ENCODE measurements around the gene GHDC. TPM values are rescaled to one million over a fixed set of nuclear protein-coding genes. Genes with fewer than 3 reads are reported as not detected.

Gene GHDC
- total RNA-seq, 1 experiment from 2014 or later = 3.7 TPM

DNA sequence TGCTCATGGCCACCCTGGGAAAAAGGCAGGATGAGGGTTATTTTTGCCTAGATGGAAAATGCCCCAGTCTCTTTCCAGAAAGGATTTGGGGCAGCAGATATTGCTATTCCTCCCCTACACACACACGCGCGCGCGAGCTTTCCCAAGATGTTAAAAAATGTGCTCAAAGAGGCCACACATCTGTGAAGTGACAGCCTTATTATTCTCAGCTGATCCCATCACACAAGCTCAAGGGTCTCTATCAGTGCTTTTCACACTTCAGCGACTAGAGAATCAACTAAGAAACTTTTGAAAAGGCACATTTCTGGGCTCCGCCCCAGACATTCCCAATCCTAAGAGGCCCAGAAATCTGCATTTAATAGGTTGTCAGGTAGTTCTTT, 33.8 kb downstream of the GHDC start:
- no peak overlapping the region for H3K27ac ChIP-seq (ENCODE audit: low read depth, low read length, poor library complexity, severe bottlenecking)
- no peaks in the 10 kb centered on the region for H3K36me3 ChIP-seq (ENCODE audit: insufficient read depth, low read length, poor library complexity, severe bottlenecking)
- H3K9me3 ChIP-seq (ENCODE audit: low read depth, low read length, poor library complexity, severe bottlenecking) = no peaks in the 10 kb centered on the region
- intact Hi-C loops (cut with micrococcal nuclease; ENCODE audit: unreplicated experiment) = no loop called here
- no peaks in the 10 kb centered on the region for H3K27me3 ChIP-seq (replicated peaks; ENCODE audit: insufficient read depth, low read depth, low read length, poor library complexity)
- CTCF ChIA-PET = interaction anchor here (0.6 kb wide), 1 partner anchor 1938 kb away, joined by 4 read pairs; no protein-coding TSS in a partner anchor
- no peaks in the 10 kb centered on the region for H3K4me1 ChIP-seq (ENCODE audit: insufficient read depth, low read length, poor library complexity, severe bottlenecking)
- no peak for TF ChIP-seq EZH2 (IDR thresholded peaks at IDR 0.05; ENCODE audit: borderline replicate concordance, low read depth, low read length, poor library complexity, severe bottlenecking)
- TF ChIP-seq, protein P1, sequence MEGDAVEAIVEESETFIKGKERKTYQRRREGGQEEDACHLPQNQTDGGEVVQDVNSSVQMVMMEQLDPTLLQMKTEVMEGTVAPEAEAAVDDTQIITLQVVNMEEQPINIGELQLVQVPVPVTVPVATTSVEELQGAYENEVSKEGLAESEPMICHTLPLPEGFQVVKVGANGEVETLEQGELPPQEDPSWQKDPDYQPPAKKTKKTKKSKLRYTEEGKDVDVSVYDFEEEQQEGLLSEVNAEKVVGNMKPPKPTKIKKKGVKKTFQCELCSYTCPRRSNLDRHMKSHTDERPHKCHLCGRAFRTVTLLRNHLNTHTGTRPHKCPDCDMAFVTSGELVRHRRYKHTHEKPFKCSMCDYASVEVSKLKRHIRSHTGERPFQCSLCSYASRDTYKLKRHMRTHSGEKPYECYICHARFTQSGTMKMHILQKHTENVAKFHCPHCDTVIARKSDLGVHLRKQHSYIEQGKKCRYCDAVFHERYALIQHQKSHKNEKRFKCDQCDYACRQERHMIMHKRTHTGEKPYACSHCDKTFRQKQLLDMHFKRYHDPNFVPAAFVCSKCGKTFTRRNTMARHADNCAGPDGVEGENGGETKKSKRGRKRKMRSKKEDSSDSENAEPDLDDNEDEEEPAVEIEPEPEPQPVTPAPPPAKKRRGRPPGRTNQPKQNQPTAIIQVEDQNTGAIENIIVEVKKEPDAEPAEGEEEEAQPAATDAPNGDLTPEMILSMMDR (conservative IDR thresholded peaks at IDR 0.05; ENCODE audit: low read depth, low read length) = no peak
- POLR2A ChIA-PET (ENCODE audit: low non-redundant PET) = no interaction called here
- no peak for DNase-seq (ENCODE audit: low spot score)
- H3K4me3 ChIP-seq (ENCODE audit: low read depth, low read length, poor library complexity, severe bottlenecking) = no peak overlapping the region
- no TSS peak for BruUV-seq (replicated peaks)

DNA sequence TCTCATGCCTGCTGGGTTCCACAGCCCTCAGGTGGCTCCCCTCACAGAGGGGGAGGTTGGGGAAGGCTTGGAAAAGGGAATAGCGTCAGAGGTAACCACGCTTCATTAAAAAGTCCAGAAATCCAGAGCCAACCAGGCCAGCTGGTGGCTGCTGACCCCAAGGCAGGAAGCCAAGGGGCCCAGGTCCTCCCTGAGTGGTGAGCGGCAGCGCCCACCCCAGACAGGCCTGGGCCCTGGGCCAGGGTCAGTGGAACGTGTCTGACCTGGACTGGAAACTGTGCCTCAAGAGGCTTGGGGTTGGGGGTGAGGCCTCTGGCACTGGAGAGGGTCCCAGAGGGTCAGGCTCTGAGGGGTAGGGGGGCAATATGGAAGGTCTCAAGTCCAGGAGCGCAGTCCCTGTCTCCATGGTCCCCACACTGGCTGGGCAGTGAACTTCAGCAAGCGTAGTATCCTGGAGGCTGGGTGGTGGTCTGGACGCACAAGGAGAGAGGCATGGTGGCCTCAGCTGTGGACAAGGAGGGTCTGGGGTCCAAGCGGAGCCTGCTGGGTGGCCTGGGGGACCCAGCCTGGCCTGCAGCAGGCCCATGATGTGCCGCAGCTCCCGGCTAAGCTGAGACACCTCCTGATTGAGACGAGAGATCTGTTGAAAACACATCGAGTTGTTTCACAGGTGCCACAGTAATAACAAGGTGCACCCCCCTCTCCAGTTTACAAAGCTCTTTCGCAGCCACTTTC, 34.3 kb downstream of the GHDC start:
- BruUV-seq (replicated peaks) = no TSS peak
- ChIA-PET CTCF (no interaction called here), POLR2A (ENCODE audit: low non-redundant PET) (no interaction called here)

DNA sequence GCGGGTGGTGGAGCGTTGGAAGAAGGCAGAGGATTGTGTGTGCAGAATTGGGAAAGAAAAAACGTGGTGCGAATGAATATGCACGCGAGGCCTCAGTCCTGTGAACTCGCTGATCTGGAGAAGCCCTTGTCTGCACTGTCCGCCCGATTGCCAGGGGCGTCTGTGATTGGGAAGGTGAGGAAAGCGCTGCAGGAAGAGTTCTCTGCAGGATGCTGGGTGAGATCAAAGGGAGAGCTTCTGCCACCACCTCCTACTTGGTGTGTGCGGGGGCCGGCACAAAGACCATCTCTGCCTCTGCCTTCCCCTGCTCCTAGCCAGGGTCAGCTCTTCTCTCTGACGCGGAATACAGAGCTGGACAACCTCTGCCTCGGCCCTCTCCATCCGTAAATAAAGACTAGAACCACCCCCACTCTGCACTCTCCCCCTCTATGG, 38.7 kb downstream of the GHDC start:
- Histone ChIP-seq H3K27ac (ENCODE audit: low read depth, low read length, poor library complexity, severe bottlenecking) (no peak overlapping the region), H3K27me3 (replicated peaks; ENCODE audit: insufficient read depth, low read depth, low read length, poor library complexity) (no peaks in the 10 kb centered on the region), H3K36me3 (ENCODE audit: insufficient read depth, low read length, poor library complexity, severe bottlenecking) (no peaks in the 10 kb centered on the region), H3K9me3 (ENCODE audit: low read depth, low read length, poor library complexity, severe bottlenecking) (no peaks in the 10 kb centered on the region), H3K4me1 (ENCODE audit: insufficient read depth, low read length, poor library complexity, severe bottlenecking) (no peaks in the 10 kb centered on the region), H3K4me3 (ENCODE audit: low read depth, low read length, poor library complexity, severe bottlenecking) (peak overlapping the region; percentile 88)
- intact Hi-C loops (cut with micrococcal nuclease; ENCODE audit: unreplicated experiment) = no loop called here
- ChIA-PET POLR2A (ENCODE audit: low non-redundant PET) (no interaction called here), CTCF (no interaction called here)
- DNase-seq (ENCODE audit: low spot score) = no peak
- TF ChIP-seq EZH2 (IDR thresholded peaks at IDR 0.05; ENCODE audit: borderline replicate concordance, low read depth, low read length, poor library complexity, severe bottlenecking) = no peak
- TF ChIP-seq, protein P1 (conservative IDR thresholded peaks at IDR 0.05; ENCODE audit: low read depth, low read length) = no peak
- no TSS peak for BruUV-seq (replicated peaks)

More for the DNA sequence above, 34.3 kb downstream of the GHDC start:
- Histone ChIP-seq H3K27me3 (replicated peaks; ENCODE audit: insufficient read depth, low read depth, low read length, poor library complexity) (no peaks in the 10 kb centered on the region), H3K4me3 (ENCODE audit: low read depth, low read length, poor library complexity, severe bottlenecking) (no peak overlapping the region), H3K9me3 (ENCODE audit: low read depth, low read length, poor library complexity, severe bottlenecking) (no peaks in the 10 kb centered on the region), H3K36me3 (ENCODE audit: insufficient read depth, low read length, poor library complexity, severe bottlenecking) (no peaks in the 10 kb centered on the region), H3K4me1 (ENCODE audit: insufficient read depth, low read length, poor library complexity, severe bottlenecking) (no peaks in the 10 kb centered on the region), H3K27ac (ENCODE audit: low read depth, low read length, poor library complexity, severe bottlenecking) (no peak overlapping the region)
- TF ChIP-seq, protein P1 (conservative IDR thresholded peaks at IDR 0.05; ENCODE audit: low read depth, low read length) = no peak
- no peak for TF ChIP-seq EZH2 (IDR thresholded peaks at IDR 0.05; ENCODE audit: borderline replicate concordance, low read depth, low read length, poor library complexity, severe bottlenecking)
- intact Hi-C loops (cut with micrococcal nuclease; ENCODE audit: unreplicated experiment) = no loop called here
- DNase-seq (ENCODE audit: low spot score) = no peak
